Ectodermal cell (in vitro differentiated cells): Measurements from ENCODE around the gene ANXA11.
"Not testable (repeated sequence)": the region's sequence is repeated elsewhere in the genome, so short reads cannot be mapped to it uniquely, and the experiment has no call there.

Experiments used
- H3K27ac ChIP-seq: 2 replicates; pipeline ENCODE4 v1.7.0; 2013; ENCODE audit warnings: mild to moderate bottlenecking, low read depth, low read length; ENCODE audit not compliant: insufficient read depth, poor library complexity, severe bottlenecking
- H3K27me3 ChIP-seq: 2 replicates; pipeline ENCODE4 v1.7.0; 2013; ENCODE audit warnings: mild to moderate bottlenecking, low read length; ENCODE audit not compliant: insufficient read depth, control insufficient read depth, poor library complexity, severe bottlenecking
- H3K36me3 ChIP-seq: one replicate; pipeline ENCODE4 v1.7.0; 2013; ENCODE audit warnings: low read length; ENCODE audit not compliant: control insufficient read depth, insufficient read depth
- H3K4me1 ChIP-seq: one replicate; pipeline ENCODE4 v1.7.0; 2013; ENCODE audit warnings: low read length; ENCODE audit not compliant: control insufficient read depth, insufficient read depth
- H3K4me3 ChIP-seq: 2 replicates; pipeline ENCODE4 v1.7.0; 2013; ENCODE audit warnings: low read depth, low read length, control low read depth; ENCODE audit not compliant: insufficient read depth
- H3K9me3 ChIP-seq: 2 replicates; pipeline ENCODE4 v1.7.0; 2013; ENCODE audit warnings: mild to moderate bottlenecking, low read length, moderate library complexity; ENCODE audit not compliant: control insufficient read depth
- WGBS, 2 experiments: methylation state at CpG; one replicate each; pipeline ENCODE4 v1.1.7; 2013; ENCODE audit warnings: missing lambda C conversion rate in 2 of 2; 5-methylcytosine and 5-hydroxymethylcytosine counted together

ANXA11 gene

DNA sequence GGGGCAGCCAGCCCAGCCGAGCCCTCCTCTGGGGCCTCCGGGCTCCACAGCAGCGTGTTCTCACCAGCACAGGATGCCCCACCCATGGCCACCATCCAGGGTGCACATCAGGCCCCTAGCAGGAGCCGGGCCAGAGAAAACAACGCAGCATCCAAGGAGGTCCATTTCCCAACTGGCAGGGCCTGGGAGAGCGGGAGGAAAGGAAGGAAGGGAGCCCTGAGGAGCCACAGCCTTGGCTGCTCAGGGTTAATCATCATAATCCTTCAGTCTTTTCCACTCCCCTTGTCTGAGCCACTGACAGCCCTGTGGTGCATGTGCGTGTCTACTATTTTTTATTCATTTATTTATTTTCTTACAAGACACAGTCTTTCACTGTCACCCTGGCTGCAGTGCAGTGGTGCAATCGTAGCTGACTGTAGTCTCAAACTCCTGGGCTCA is 69.2 kb downstream of the ANXA11 start:
- Histone ChIP-seq H3K27ac (no peak overlapping the region), H3K36me3 (no peaks in the 10 kb centered on the region), H3K4me3 (no peak overlapping the region), H3K9me3 (no peaks in the 10 kb centered on the region), H3K27me3 (peaks cover 27% of the 10 kb centered on the region), H3K4me1 (no peaks in the 10 kb centered on the region)
- WGBS, 2 experiments, result 92 to 93% methylated on average over 8 of the region's 8 CpGs

DNA sequence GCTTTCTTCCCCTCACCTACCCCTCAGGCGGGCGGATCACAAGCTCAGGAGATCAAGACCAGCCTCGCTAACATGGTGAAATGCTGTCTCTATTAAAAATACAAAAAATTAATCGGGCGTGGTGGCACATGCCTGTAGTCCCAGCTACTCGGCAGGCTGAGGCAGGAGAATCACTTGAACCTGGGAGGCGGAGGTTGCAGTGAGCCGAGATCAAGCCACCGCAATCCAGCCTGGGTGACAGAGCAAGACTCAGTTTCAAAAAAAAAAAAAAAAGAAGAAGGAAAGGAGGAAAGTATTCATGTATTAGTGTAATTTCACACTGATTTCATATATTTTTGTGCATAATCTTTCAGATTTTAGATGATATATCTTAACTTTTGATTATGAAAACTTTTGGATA is 71.7 kb downstream of the ANXA11 start:
- H3K36me3 ChIP-seq, H3K27ac ChIP-seq, H3K4me1 ChIP-seq, H3K9me3 ChIP-seq, H3K4me3 ChIP-seq: not testable (repeated sequence)
- H3K27me3 ChIP-seq, result peaks cover 27% of the 10 kb centered on the region
- 91 to 94% methylated on average over 9 of the region's 9 CpGs for WGBS, 2 experiments

DNA sequence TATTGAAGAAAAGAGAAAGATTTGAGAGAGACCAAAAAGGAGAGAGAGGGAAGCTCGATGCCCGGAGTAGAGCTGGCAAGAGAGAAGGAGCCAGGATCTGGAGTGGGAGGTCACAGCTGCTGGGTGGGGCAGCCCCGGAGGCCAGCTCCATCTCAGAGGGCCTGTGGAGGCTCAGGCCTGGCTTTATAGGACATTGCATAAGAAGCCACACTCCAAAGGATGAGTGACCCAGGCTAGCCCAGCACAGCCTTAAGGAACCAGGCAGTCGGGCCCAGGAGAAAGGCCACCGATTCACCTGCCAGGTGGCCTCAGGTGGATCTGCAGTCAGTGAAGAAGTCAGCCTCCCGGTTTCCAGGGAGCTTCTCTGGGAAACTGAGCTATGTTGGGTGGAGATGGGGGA is 72.1 kb downstream of the ANXA11 start:
- Histone ChIP-seq H3K4me1 (no peaks in the 10 kb centered on the region), H3K27ac (no peak overlapping the region), H3K27me3 (peaks cover 27% of the 10 kb centered on the region), H3K4me3 (no peak overlapping the region), H3K36me3 (no peaks in the 10 kb centered on the region), H3K9me3 (no peaks in the 10 kb centered on the region)
- WGBS, 2 experiments, result 83 to 84% methylated on average over 6 of the region's 6 CpGs

DNA sequence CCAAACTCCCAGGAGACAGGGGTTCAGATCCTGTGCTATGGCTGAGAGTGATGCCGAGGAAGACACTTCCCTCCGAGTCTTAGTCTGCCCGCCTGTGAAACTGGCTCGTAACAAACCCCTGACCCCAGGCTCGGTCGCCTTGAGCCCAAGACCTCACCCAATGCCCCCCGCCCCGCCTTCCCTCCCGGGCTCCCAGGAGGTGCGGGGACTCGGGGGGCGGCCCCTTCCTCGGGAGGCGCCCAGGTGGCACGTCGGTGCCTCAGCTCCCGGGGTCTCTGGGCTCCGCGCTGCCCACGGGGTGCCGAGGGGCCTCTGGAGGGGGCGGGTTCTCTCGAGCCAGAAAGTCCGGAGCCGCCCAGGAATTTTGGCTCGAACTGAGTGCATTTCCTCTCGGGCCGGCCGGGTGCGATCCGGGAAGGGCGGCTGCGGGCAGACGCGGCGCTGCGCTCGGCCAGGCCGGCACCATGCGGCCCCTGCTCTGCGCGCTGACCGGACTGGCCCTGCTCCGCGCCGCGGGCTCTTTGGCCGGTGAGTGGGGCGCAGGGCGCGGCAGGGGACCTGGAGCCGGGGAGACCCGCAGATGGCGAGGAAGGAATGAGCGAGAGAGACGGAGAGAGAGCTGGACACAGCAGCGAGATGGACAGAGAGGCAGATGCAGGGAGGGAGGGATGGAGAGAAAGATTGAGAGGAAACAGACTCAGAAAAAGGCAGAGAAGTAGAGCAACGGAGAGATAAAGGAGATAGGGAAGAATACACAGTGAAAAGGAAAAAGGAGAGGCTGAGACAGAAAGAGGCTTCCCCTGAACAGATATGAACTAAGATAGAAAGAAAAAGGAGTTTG is 72.8 kb downstream of the ANXA11 start, which contains the start of gene PLAC9:
Gene PLAC9, plus strand, starts transcription at position 432 of the 841 bp plus-strand sequence. Its CDS starts 33 bp downstream, at position 465.
- Histone ChIP-seq H3K9me3 (no peaks in the 10 kb centered on the region), H3K4me3 (peak within 1 kb of the TSS; percentile 44), H3K36me3 (no peaks in the 10 kb centered on the region), H3K4me1 (no peaks in the 10 kb centered on the region), H3K27ac (no peak within 1 kb of the TSS), H3K27me3 (peaks cover 27% of the 10 kb centered on the region)
- WGBS, 2 experiments, result 2% methylated on average over 58 of the region's 58 CpGs

DNA sequence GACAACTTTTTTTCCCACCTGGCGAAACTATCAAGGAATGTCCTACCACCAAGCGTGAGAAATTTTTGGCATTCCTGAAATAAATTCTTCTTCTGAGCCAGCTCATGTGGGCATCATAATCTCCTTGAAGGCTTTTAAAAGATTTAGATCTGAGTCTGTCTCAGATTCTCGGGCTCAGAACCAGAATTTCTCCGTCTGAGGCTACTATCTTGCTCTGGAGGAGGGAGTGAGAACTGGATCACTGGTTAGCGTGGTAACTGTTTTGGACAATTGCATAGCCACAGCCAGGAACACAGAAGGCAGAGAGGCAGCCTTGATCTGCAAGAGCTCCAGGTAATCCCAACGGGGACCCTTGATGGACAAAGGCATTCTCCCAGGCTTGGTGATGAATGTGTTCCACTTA is 73.8 kb downstream of the ANXA11 start:
- WGBS, 2 experiments, result 67 to 69% methylated on average over 6 of the region's 6 CpGs

DNA sequence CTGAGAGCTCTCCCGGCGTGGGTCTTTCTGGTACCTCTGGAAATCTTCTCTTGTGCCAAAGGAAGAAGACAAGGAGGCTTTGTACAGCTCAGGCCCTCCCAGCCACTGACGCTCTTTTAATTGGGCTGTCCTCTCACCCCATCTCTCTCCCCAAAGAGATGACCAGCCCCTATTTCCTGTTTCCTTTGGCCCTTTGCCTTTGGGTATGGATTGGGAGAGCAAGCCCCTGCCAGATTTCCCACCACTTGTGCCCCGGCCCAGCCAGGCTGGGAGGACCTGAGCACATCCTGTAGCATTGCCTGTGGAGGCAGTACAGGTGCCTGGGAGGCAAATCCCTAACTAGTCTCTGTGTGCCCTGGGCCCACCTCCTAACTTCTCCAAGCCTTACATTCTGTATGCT is 78.5 kb downstream of the ANXA11 start:
- Histone ChIP-seq H3K36me3 (no peaks in the 10 kb centered on the region), H3K4me1 (no peaks in the 10 kb centered on the region), H3K27ac (no peak overlapping the region), H3K27me3 (peaks cover 7% of the 10 kb centered on the region), H3K4me3 (no peak overlapping the region), H3K9me3 (no peaks in the 10 kb centered on the region)
- WGBS, 2 experiments, result 89% methylated on average over 4 of the region's 4 CpGs

More for the DNA sequence above, 73.8 kb downstream of the ANXA11 start:
- no peak overlapping the region for H3K27ac ChIP-seq
- no peaks in the 10 kb centered on the region for H3K4me1 ChIP-seq
- H3K4me3 ChIP-seq, result no peak overlapping the region
- no peaks in the 10 kb centered on the region for H3K36me3 ChIP-seq
- H3K9me3 ChIP-seq, result no peaks in the 10 kb centered on the region
- H3K27me3 ChIP-seq, result peaks cover 27% of the 10 kb centered on the region

DNA sequence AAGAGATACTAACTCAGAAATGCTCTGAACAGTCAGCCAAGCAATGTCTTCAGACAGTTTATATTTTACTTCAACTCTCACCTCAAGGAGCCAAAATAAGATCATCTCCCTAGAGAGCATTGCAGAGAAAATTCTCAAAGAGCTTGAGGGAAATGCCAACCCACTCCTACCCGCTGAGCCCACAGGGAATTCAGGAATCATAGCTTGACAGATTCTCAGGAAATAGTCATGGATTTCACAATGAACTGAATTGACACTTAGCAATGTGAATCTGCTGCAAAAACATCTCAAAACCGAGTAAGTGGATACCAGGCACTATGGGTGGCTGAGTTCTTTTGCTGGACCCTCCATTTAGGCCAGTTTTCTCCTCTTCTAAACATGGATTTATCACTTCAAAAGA is 82.6 kb downstream of the ANXA11 start:
- Histone ChIP-seq H3K27me3 (no peaks in the 10 kb centered on the region), H3K4me1 (no peaks in the 10 kb centered on the region), H3K27ac (no peak overlapping the region), H3K9me3 (no peaks in the 10 kb centered on the region), H3K36me3 (no peaks in the 10 kb centered on the region), H3K4me3 (no peak overlapping the region)
- 81 to 92% methylated on average over 2 of the region's 2 CpGs for WGBS, 2 experiments

DNA sequence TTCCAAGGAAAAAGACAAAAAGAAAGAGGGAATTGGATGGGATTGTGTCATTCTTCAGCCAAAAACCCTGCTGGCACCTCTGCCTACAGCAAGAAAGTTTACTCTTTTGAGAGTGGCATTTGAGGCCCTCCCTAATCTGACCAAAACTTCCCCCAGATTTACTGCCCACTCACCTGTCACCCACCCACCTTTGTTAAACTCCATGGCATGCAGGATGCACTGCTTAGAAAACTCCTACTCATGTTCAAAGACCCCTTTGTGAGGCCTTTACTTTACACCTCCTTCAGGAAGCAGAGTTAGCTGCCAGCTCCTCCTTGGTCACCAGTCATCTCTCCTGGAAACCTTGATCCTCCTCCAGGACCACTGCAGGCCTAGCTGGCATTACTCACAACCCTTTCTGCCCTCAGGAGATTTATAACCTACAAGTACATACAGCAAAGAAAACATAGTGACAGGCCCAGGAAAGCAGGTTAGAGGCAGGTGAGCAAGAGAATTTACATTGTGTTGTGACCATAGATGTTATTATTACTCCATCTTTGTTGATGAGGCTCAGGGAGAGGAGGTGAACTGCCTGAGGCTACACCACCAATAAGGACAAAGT is 83.1 kb downstream of the ANXA11 start:
- Histone ChIP-seq H3K36me3 (no peaks in the 10 kb centered on the region), H3K9me3 (no peaks in the 10 kb centered on the region), H3K27me3 (no peaks in the 10 kb centered on the region), H3K4me3 (no peak overlapping the region), H3K27ac (no peak overlapping the region), H3K4me1 (no peaks in the 10 kb centered on the region)

DNA sequence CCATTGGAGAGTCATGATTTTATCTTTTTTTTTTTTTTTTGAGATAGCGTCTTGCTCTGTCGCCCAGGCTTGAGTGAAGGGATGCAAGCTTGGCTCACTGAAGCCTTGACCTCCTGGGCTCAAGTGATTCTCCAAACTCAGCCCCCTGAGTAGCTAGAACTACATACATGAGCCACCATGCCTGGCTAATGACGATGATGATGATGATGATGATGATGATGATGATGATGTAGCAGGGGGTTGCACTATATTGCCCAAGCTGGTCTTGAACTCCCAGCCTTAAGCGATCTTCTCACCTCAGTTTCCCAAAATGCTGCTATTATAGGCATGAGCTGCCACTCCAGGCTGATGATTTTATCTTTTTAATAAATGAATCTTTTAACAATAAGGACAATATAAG is 86.7 kb downstream of the ANXA11 start:
- Histone ChIP-seq H3K9me3 (no peaks in the 10 kb centered on the region), H3K27me3 (no peaks in the 10 kb centered on the region), H3K4me1 (no peaks in the 10 kb centered on the region), H3K4me3 (no peak overlapping the region), H3K36me3 (no peaks in the 10 kb centered on the region), H3K27ac (no peak overlapping the region)
- WGBS, 2 experiments, result 75 to 88% methylated on average over 4 of the region's 4 CpGs

DNA sequence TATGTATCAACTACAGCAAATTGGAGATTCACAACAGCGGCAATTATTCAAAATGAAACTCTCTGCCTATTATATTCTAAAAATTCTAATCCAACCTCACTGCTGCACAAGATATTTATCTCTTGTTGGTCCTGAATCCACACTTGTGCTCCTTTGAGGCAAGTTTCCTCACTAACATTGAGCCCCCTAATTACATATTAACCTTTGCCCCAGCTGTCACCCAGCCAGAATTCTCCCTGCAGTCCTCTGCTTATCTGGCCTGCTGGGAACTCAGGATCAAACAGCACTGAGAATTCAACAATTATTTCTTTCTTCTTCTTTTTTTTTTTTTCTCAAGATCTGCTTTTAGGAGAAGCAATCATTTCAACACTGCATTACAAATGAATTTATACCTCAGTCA is 94.4 kb downstream of the ANXA11 start:
- H3K36me3 ChIP-seq, result no peaks in the 10 kb centered on the region
- WGBS, 2 experiments, result 91 to 97% methylated on average over 1 of the region's 1 CpG
- H3K4me3 ChIP-seq, result no peak overlapping the region
- H3K27me3 ChIP-seq, result no peaks in the 10 kb centered on the region
- no peaks in the 10 kb centered on the region for H3K4me1 ChIP-seq
- H3K27ac ChIP-seq, result no peak overlapping the region
- no peaks in the 10 kb centered on the region for H3K9me3 ChIP-seq
